ENCODE measurements around the gene PRDM12.

GRCh38 chr9:130668659-130669058 lies 4.3 kb downstream of the PRDM12 start:
- TF ChIP-seq POLR2A (IDR thresholded peaks at IDR 0.05) (no peak), POLR2AphosphoS5 (IDR thresholded peaks at IDR 0.05; ENCODE audit: insufficient read depth in 1 of 2, low read depth in 1 of 2) (no peak)
- TF ChIP-seq, protein P1, sequence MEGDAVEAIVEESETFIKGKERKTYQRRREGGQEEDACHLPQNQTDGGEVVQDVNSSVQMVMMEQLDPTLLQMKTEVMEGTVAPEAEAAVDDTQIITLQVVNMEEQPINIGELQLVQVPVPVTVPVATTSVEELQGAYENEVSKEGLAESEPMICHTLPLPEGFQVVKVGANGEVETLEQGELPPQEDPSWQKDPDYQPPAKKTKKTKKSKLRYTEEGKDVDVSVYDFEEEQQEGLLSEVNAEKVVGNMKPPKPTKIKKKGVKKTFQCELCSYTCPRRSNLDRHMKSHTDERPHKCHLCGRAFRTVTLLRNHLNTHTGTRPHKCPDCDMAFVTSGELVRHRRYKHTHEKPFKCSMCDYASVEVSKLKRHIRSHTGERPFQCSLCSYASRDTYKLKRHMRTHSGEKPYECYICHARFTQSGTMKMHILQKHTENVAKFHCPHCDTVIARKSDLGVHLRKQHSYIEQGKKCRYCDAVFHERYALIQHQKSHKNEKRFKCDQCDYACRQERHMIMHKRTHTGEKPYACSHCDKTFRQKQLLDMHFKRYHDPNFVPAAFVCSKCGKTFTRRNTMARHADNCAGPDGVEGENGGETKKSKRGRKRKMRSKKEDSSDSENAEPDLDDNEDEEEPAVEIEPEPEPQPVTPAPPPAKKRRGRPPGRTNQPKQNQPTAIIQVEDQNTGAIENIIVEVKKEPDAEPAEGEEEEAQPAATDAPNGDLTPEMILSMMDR (IDR thresholded peaks at IDR 0.05), result no peak

Data from vagina (tissue), 2 donors.